PFSK-1 (cell line): Measurements from ENCODE around the gene BABAM2.

Source experiments
- POLR2AphosphoS5 ChIP-seq: IDR thresholded peaks from 2 replicates; pipeline ENCODE4 v1.6.1; 2012; ENCODE audit warnings: low read depth, mild to moderate bottlenecking, control low read depth, low read length, moderate library complexity
- REST ChIP-seq, 2 experiments: IDR thresholded peaks; 2 replicates each; pipeline versions ENCODE4 v1.6.1 to v1.8.0; 2011 to 2012; ENCODE audit warnings: low read depth in 2 of 2, low read length in 2 of 2, control low read depth in 1 of 2, inconsistent platforms in 1 of 2, mild to moderate bottlenecking in 1 of 2, moderate library complexity in 1 of 2; ENCODE audit not compliant: insufficient read depth in 1 of 2
- SIN3A ChIP-seq: IDR thresholded peaks from 2 replicates; pipeline ENCODE4 v1.6.1; 2012; ENCODE audit warnings: mild to moderate bottlenecking, low read length, moderate library complexity, borderline replicate concordance; ENCODE audit not compliant: insufficient read depth
- TAF1 ChIP-seq: IDR thresholded peaks from 2 replicates; pipeline ENCODE4 v1.6.1; 2012; ENCODE audit warnings: low read length, control low read depth, borderline replicate concordance; ENCODE audit not compliant: insufficient read depth

- TF ChIP-seq TAF1: no peak
- TF ChIP-seq POLR2AphosphoS5: no peak
- TF ChIP-seq REST (IDR thresholded peaks at IDR 0.05; ENCODE audit: insufficient read depth in 1 of 2, low read depth in 2 of 2, low read length in 2 of 2): no peak
- TF ChIP-seq SIN3A: no peak
Measured at GRCh38 chr2:28320371-28320770, 429.8 kb downstream of the BABAM2 start.
